GM21825 (cell line): ENCODE results near the gene USP13.
A peak's percentile ranks its signal among the peaks of the same experiment; 100 is the strongest.

Experiments used
- ATAC-seq: cut with Tn5 transposase; IDR thresholded peaks from one replicate; pipeline ENCODE4 v1.9.1; 2021; ENCODE audit warnings: mild to moderate bottlenecking, moderate library complexity; ENCODE audit not compliant: unreplicated experiment

The USP13 gene

DNA sequence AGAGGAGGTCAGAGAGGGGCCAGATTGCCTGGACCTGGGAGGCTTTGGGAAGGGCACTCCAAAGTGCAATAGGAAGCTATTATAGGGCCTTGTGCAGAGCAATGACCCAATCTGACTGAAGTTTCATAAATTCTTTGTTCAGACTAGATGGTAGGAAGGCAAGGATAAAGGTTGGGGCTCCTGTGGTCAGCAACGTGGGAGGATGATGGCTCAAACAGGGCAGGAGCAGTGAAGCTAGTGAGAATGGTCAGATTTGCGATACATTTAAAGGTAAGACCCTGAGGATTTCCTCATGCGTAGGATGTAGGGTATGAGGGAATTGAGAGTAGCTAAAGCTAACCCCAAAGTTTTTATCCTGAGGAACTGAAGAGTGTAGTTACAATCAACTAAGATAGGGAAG lies 139.0 kb downstream of the USP13 start:
- no peak for ATAC-seq

DNA sequence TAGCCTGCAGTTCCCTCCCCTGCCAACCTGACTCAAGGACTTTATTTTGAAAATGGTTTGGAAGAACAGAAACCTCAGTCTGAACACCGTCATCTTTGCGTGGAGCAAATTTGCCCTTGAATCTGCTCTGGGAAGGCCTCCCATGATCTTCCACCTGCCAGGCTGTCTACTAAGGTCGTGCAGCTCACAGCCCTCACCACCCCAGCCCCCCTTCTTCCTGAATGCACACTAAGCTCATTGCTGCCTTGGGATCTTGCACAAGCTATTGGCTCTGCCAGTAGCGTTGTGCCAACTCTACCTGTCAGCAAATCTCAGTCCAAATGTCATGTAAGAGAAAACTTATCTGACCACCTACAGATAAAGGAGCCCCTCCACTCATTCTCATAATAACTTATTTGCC lies 141.5 kb downstream of the USP13 start:
- no peak for ATAC-seq

DNA sequence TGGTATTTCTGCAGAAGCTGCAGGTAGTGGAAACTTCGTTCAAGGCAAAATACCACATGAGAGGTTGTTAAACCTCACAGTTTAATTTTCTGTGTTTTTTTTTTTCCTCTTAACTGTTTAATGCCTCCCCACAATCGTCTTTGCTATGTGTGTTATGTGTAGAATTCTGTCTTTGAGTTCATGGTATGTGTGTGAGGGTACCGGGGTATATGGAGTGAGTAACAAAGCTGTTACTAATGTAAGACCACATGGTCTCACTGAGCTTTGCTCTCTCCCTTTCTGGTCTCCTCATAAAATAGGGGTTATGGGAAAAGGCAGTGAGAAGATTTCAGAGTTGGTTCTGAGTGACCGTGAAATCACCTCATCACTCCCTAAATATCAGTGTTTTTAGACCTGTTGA lies 143.6 kb downstream of the USP13 start:
- ATAC-seq, result no peak

DNA sequence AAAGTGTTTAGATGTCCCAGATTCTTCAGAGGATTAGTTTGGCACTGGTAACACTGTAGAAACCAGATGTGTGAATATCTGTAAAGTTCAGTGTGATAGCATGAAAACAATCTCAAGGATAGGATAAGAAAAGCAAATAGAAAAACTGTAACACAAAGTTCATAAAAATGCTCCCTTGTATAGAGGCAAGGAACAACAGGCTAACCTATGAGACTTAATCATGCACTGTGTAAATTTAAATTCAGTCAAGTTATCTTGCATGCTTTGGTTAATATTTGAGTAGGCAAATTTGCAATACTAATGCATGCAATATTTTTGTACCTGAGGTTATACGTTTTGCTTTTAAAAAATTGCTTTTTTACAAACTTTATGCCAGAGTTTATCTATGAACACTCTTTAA lies 144.4 kb downstream of the USP13 start:
- ATAC-seq, result no peak

DNA sequence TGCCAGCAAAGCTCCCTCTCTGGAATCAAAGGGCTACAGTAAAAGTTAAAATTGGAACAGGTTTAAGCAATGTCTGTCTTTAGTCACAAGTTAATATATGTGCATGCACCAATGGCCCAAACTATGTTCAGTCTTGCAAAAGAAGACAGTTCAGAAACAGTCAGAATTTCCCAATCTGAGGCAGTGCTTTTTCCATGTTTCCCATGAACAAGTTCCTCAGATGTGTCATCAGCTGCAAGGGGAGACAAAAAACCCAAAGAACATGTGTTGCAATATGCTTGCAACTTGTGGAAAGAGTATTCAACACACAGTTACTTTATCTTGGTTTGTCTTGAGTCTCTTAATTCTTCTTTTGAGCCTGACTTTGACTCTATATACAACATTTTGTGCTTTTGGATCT lies 148.4 kb downstream of the USP13 start:
- ATAC-seq, result no peak

DNA sequence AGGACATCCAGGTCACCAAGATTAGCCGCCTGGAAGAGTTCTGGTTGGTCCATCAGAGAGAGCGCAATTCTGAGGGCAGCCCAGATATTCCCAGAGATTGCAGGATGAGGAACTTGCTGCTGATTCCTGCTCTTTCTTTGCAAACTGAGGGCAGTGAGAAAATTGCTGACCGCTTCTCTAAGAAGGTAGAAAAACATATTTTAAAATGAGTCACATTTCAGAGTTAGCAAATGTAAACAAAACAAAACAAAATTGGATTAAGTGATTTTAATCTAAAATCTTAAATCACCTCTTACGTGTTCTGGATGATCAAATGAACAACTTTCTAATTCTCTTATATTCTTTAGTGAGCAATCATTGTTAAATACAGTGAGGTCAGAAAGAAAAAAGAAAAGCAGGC lies 149.0 kb downstream of the USP13 start:
- no peak for ATAC-seq

DNA sequence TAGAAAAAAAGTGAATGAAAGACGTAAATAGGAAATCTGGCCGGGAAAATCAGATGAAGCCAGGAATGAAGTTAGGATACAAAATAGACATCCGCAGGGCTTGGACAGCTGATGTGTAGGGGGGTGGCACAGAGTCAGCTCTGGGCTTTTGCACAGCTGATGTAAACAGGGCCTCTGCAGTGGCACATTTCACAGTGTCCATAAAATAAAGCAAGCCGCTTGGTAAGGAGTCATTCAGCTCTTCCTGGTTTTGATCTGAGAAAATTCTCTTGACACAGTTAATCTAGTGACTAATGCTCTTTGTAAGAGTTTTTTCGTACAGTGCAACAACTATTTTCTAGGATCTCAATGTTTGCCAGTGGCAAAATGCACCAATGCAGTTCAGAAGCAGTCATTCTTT lies 153.3 kb downstream of the USP13 start:
- ATAC-seq, result no peak

DNA sequence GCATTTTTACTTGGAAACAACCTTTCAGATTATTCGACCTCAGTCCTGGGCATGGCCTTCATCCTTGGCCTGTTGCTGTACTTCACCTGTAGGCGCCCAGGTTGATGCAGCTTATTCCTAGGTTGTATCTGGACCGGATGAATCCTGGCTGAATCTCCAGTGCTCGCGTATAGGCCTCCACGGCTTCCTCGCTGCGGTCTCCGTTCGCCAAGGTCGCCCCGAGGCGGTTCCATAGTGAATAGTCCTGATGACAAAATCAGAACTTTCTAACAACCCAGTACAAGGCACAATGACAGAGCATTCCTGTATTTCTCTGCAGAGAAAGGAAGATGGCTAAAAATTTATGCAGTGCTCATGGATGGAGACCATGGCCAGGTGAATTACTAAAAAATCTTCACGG lies 154.7 kb downstream of the USP13 start:
- ATAC-seq, result no peak

DNA sequence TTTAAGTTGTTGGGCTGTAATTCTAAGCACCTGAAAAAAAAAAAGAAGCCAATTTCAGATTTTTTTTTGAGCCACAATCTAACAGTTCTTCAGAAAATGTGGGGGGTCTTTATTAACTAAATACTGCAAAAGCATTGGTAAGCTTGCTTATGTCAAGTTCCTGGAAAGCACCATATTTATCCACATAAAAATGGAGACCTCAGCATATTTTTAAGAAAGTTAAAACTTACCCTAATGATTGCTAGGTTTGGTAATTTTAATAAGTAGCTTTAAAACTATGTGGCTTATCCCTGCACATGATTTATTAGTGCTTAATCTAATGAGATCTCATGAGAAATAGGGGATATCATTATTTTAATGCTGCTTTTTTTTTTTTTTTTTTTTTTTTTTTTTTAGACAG lies 156.8 kb downstream of the USP13 start:
- ATAC-seq, result no peak

DNA sequence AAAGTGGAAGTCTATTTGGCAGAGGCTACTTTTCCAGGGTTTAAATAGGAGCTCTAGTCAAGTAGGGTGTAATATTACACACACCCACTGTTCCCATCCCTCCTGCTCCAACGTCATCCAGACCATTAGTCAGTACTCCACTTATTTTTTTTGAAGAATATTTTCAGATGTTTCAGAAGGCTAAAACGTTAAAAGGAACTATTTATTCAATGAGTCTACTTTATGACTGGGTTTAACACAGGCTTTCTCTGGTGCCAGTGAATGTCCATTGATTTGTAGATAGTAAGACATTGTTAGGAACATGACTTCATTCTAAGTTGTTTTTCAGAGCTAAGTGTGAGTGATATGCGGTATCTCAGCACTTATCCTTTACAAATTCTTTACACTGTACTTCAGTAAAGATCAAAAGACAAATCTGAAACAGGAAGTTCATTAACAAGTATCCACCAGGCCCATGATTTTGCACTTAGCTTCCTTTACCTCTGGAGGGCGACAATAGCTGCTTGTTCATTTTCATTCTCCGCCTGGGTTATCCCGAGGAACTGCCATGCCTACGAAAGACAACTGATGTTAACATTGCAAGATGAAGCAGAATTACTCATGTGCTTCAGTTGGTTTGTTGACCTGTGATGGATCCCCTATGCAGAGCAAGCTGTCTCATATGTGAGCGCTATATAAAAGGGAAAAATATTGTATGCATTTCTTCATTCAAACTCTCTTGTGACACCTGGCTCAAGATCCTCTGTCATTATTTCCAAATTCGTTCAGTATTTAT lies 158.7 kb downstream of the USP13 start:
- ATAC-seq, result peak; percentile 87

DNA sequence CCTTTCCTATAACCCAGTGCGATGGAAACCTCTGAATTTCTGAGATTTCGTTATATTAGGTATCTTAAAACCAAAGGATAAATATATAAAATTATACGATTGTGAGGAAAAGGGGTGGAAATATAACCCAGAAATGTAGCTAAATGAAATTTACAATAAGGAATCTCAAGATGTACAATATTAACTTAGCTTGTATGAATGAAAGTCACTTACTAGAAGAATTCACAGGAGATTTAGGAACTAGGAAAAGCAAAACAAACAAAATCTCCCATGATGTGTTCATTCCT lies 159.2 kb downstream of the USP13 start:
- no peak for ATAC-seq

DNA sequence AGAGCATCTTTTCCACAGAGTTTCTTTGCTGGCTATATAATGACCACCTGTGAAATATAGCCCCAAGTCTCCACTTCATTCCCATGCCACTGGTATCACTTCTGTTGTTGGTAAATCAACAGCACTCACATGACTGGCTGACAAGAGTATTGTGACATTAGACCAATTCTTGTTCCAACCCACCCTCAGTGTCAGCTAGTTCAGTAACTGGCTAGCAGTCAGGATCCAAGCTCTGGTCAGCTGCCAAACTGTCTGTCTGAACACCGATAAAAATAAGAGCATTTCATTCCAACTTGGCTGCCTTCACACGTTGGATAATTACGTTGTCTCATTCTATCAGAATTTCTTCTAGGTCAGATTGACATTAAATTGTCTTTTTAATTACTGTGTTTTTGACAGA lies 166.5 kb downstream of the USP13 start:
- ATAC-seq, result no peak

DNA sequence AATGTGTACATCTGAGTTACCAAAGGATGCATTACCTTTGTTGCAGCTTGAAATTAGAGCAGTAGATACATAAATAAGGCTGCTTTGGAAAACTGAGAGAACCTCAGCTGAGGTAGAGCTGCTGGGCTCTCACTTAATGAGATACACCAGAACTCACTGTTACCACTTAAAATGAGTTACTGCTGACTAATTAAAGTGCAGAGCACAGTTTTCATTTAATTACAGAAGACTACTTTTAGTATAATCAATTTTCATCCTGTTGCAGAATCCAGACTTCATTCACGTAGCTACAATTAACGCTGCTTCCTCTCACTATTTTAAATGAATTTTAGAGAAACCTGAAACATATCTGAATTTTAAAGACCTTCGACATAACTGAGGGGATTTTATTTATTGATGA lies 169.5 kb downstream of the USP13 start:
- no peak for ATAC-seq

DNA sequence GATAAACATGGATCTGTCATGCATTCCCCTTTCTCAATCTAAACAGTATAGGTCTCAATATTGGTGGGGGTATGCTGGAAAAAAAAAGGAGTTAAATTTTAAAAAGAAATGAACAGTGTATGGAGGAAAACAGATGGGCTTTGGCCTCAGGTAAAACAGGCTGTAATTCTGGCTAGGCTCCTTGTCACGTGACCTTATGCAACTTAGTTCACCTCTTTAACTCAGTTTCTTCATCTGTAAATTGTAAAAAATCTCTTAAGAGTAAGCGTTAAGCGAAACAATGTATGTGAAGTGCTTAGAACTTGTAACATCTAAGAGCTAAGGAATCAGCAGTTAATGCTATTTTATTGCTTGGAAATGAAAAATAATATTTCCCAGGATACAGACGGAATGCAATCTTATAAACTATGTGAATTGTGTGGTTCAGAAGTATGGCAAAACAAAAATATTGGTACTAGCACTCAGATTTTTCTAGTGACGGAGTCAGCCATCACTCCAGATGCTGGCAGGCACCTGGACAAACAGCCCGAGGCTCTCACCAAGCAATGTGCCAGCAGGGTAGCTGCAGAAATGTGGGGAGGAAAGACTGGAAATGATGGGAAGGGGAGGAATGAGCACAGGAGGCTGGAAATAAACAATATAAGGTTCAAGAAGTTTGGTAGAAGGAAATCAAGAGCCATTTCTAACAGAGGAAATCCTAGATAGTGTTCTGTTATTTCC lies 172.8 kb downstream of the USP13 start:
- no peak for ATAC-seq

DNA sequence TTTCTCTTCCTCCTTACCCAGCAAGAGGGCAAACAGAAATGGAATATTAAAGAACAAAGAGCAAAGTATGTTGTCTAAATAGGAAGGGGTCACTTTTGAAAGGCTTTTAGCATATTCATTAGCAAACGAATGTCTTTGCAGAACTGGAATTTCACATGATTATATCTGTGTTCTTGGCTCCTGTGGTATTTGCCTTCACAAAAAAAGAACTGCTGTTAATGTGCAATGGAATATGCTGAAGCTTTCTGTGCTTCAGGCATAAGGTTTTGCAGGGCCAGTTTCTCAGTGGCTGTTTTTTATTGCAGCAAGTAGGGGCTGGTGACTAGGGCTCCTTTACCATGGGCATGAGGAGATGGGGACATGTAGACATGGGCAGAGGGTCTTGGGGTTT lies 173.4 kb downstream of the USP13 start:
- ATAC-seq, result no peak

DNA sequence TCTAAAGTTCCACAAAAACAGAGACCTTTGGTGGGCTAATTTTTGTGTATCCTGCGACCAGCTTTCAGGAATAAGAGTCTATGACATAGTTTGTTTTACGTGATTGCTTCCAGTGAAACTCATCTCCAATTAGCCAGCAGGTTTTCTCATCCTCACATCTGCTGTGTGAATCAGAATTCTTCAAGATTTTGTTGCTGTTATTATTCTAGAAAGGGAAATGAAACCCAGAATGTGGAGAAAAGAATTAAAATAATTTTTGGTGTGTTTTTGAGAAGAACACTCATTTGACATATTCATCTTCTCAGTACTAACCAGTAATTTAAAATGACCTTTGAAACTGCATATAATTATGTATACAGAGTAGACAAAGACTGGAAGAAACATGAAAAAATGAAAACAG lies 175.9 kb downstream of the USP13 start:
- ATAC-seq, result no peak

DNA sequence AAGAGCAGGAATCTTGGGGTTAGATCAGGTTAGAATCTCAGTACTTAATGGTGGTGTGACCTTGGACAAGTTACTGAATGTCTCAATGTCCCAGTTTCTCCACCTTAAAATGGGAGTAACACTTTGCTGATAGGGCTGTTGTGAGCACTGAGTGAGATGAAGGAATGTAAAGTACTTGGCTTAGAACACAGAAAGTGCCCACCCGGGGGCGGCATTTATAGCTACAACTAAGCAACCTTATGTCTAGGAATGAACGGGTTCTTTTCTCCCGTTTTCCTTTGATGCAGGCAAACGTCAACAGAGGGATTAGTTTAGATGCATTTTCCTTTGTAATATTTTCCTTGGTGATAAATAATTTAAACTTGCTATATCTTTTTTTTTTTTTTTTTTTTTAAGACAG lies 176.6 kb downstream of the USP13 start:
- no peak for ATAC-seq

DNA sequence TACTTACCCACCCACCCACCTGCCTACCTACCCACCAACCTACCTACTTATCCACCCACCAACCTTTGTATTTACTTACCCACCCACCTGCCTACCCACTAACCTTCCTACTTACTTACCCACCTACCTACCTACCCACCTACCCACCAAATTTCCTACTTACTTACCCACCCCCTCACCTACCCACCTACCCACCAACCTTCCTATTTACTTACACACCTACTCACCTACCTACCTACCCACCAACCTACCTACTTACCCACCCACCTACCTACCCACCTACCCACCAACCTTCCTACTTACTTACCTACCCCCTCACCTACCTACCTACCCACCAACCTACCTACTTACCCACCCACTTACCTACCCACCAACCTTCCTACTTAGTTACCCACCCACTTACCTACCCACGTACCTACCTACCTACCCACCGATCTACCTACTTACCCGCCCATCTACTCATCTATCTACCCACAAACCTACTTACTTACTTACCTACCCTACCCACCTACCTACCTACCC lies 179.6 kb downstream of the USP13 start:
- ATAC-seq, result no peak

DNA sequence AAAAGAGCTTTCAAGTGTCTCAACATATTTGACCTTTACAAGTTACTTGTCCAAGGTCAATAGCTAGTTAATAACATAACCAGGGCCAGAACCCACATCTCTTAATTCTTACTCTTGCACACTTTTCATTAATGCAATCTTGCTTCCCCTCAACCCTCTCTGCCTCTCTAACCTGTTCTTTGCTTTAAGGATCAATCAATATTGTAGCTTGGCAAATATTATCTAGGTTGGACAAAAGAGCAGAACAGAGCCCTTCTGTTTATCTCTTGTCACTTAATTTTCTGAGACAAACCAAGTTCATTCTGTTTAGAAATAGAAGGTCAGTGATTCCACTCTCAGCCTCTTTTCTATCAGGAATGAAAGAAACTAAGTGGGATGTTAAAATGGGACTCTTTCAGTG lies 180.5 kb downstream of the USP13 start:
- ATAC-seq, result no peak

DNA sequence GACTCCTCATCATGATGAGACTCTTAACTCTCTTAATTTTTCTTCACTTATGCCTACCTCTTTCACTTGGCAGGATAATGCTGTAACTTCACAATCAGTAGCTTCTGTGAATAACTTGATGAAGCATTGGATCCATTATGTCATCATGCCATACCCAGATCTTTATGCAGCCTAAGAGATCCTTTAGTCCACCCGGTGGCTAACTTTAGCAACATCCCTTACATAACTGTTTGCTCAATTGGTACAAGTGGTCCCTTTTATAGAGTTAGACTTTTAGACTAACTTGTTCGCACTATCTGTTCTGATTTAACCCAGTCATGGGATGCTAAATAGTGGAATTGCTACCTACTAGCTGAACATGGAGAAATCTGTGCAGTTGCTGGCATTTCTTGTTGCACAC lies 184.5 kb downstream of the USP13 start:
- no peak for ATAC-seq
